DMS 273 treated with DMSO at 0.1 percent for 48 hours (cell line): Measurements from ENCODE around the gene MID2.
"Not testable (repeated sequence)": the region's sequence is repeated elsewhere in the genome, so short reads cannot be mapped to it uniquely, and the experiment has no call there.

Source experiments
- DNase-seq: peaks from one replicate; lab custom pipeline; 2025; lab: John Stamatoyannopoulos, UW

The MID2 gene

DNA sequence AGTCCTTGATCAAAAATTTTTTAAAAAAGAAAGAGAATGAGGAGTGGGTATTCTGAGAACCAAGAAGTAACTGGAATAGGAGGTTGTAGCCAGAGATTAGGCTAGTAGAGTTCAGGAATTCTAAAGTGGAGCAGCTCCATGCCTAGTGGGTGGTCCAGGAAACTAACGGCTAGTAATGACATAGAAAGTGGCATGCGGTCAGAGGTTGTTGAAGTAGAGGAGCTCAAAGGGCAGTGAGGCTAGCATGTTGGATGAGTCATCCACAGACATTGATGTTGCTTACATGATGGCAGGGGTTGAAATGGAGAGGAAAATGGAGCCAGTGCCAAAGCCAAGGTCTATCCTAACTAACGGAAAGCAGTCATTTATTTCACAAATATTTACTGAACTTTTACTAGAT, 114.4 kb downstream of the MID2 start:
- DNase-seq: no peak

DNA sequence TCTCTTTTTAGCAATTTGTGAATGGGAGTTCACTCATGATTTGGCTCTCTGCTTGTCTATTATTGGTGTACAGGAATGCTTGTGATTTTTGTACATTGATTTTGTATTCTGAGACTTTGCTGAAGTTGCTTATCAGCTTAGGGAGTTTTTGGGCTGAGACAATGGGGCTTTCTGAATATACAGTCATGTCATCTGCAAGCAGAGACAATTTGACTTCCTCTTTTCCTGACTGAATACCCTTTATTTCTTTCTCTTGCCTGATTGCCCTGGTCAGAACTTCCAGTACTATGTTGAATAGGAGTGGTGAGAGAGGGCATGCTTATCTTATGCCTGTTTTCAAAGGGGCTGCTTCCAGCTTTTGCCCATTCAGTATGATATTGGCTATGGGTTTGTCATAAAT, 129.7 kb downstream of the MID2 start:
- not testable (repeated sequence) for DNase-seq

DNA sequence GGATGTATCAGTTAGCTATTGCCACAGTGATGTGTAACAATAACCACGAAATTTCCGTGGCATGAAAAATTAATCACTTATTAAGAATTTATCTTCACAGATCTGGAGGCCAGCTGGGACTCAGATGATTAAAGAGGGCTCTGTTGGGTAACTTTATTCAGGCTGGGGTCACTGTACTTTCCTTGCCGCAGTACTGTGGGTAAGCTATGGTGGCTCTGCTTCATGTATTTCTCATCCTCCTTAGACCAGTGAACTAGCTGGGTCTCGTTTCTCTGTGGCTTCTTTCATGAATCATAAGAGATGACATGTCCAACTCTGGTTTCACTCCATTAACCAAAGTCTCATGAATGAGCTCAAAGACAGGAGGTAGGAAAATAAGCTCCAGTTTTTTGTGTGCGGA, 143.0 kb downstream of the MID2 start:
- no peak for DNase-seq

DNA sequence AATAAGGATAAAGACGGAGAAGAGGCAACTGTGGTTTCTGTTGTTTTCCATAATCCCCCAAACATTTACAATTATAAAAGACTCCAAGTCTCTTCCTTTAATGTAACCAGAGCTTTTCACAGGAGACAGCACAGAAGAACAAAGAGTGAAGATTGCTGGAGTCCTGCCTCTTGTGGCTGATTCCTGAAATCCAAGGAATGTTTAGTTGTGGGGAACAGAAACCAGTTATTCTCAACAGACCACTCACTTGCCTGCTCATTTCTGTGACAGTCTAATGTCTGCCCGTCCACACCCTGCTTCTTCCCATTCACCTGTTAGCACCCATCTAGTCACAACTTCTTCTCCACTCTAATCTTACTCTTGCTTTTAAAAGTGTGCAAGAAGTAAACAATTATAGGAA, 144.4 kb downstream of the MID2 start:
- no peak for DNase-seq

DNA sequence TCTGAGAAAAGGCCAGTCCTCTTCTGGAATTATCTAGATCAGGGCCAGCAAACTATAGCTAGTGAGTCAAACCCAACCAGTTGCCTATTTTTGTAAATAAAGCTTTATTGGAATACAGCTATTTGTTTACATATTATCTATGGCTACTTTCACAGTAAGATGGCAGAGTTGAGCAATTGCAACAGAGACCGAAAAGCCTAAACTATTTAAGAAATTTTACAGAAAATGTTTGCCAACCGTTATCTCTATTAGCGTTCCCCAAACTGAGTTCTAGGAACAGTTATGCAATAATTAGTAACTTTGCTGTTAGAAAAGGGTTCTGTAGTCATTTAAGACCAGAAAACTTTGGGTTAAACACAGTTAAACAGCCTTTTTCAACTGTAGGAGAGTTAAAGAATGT, 146.0 kb downstream of the MID2 start:
- DNase-seq: no peak
